ENCODE results near the gene SUGCT. TPM values are rescaled to one million over a fixed set of nuclear protein-coding genes. Genes with fewer than 3 reads are reported as not detected.
"Not testable (repeated sequence)": the region's sequence is repeated elsewhere in the genome, so short reads cannot be mapped to it uniquely, and the experiment has no call there.

Gene SUGCT
- total RNA-seq, 2 donors from 2014 or later = 3.3 to 15.2 TPM

GRCh38 chr7:40102897-40103296 lies 31.9 kb upstream of the SUGCT start:
- TF ChIP-seq CTCF (IDR thresholded peaks at IDR 0.05) = no peak
- no peak for DNase-seq (ENCODE audit: low spot score)
- no peaks in the 10 kb centered on the region for H3K27me3 ChIP-seq (replicated peaks; ENCODE audit: insufficient read depth)

GRCh38 chr7:40105879-40106473 lies 28.8 kb upstream of the SUGCT start:
- Histone ChIP-seq H3K9me3 (no peaks in the 10 kb centered on the region), H3K27ac (no peak overlapping the region), H3K36me3 (no peaks in the 10 kb centered on the region), H3K4me3 (no peak overlapping the region), H3K27me3 (replicated peaks; ENCODE audit: insufficient read depth) (no peaks in the 10 kb centered on the region), H3K4me1 (ENCODE audit: control insufficient read depth in 1 of 2, low read depth in 2 of 2) (peaks cover 0 to 8% of the 10 kb centered on the region in 2 donors)
- no peak for DNase-seq (ENCODE audit: low spot score)
- no peak for ATAC-seq (ENCODE audit: insufficient number of reproducible peaks, low FRiP score, low read depth)
- TF ChIP-seq CTCF (IDR thresholded peaks at IDR 0.05) = no peak

More at GRCh38 chr7:40102897-40103296, 31.9 kb upstream of the SUGCT start:
- peaks cover 3% of the 10 kb centered on the region for H3K36me3 ChIP-seq
- ATAC-seq (ENCODE audit: insufficient number of reproducible peaks, low FRiP score, low read depth) = no peak
- H3K9me3 ChIP-seq = no peaks in the 10 kb centered on the region
- H3K4me1 ChIP-seq (ENCODE audit: control insufficient read depth in 1 of 2, low read depth in 2 of 2) = peaks cover 6 to 15% of the 10 kb centered on the region in 2 donors
- no peak overlapping the region for H3K27ac ChIP-seq
- no peak overlapping the region for H3K4me3 ChIP-seq

- Histone ChIP-seq H3K36me3 (no peaks in the 10 kb centered on the region), H3K27ac (no peak overlapping the region), H3K4me3 (no peak overlapping the region), H3K27me3 (replicated peaks; ENCODE audit: insufficient read depth) (no peaks in the 10 kb centered on the region), H3K9me3 (no peaks in the 10 kb centered on the region), H3K4me1 (ENCODE audit: control insufficient read depth in 1 of 2, low read depth in 2 of 2) (no peaks in the 10 kb centered on the region)
- no peak for TF ChIP-seq CTCF (IDR thresholded peaks at IDR 0.05)
- ATAC-seq (ENCODE audit: insufficient number of reproducible peaks, low FRiP score, low read depth) (no peak), DNase-seq (ENCODE audit: low spot score) (no peak)
These were observed 18.9 kb upstream of the SUGCT start for GRCh38 chr7:40115936-40116335.

- H3K27ac ChIP-seq; DNase-seq (ENCODE audit: low spot score); H3K9me3 ChIP-seq; H3K36me3 ChIP-seq; ATAC-seq (ENCODE audit: insufficient number of reproducible peaks, low FRiP score, low read depth); H3K4me1 ChIP-seq (ENCODE audit: control insufficient read depth in 1 of 2, low read depth in 2 of 2); H3K27me3 ChIP-seq (replicated peaks; ENCODE audit: insufficient read depth); H3K4me3 ChIP-seq: not testable (repeated sequence)
These were observed 17.6 kb upstream of the SUGCT start for GRCh38 chr7:40117199-40117598.

GRCh38 chr7:40118201-40118600 lies 16.6 kb upstream of the SUGCT start:
- not testable (repeated sequence) for H3K27me3 ChIP-seq (replicated peaks; ENCODE audit: insufficient read depth); H3K27ac ChIP-seq; H3K4me1 ChIP-seq (ENCODE audit: control insufficient read depth in 1 of 2, low read depth in 2 of 2); H3K9me3 ChIP-seq; H3K4me3 ChIP-seq; DNase-seq (ENCODE audit: low spot score); H3K36me3 ChIP-seq; ATAC-seq (ENCODE audit: insufficient number of reproducible peaks, low FRiP score, low read depth)

- DNase-seq (ENCODE audit: low spot score) (no peak), ATAC-seq (ENCODE audit: insufficient number of reproducible peaks, low FRiP score, low read depth) (no peak)
- no peak overlapping the region for H3K27ac ChIP-seq
- H3K36me3 ChIP-seq = no peaks in the 10 kb centered on the region
- TF ChIP-seq CTCF (IDR thresholded peaks at IDR 0.05) = no peak
- no peaks in the 10 kb centered on the region for H3K4me1 ChIP-seq (ENCODE audit: control insufficient read depth in 1 of 2, low read depth in 2 of 2)
- H3K9me3 ChIP-seq = no peaks in the 10 kb centered on the region
- H3K27me3 ChIP-seq (replicated peaks; ENCODE audit: insufficient read depth) = no peaks in the 10 kb centered on the region
- no peak overlapping the region for H3K4me3 ChIP-seq
These were observed 14.8 kb upstream of the SUGCT start for GRCh38 chr7:40120020-40120419.

GRCh38 chr7:40122100-40122939 lies 12.5 kb upstream of the SUGCT start:
- H3K4me3 ChIP-seq; DNase-seq (ENCODE audit: low spot score); H3K4me1 ChIP-seq (ENCODE audit: control insufficient read depth in 1 of 2, low read depth in 2 of 2); H3K27me3 ChIP-seq (replicated peaks; ENCODE audit: insufficient read depth); H3K36me3 ChIP-seq; H3K9me3 ChIP-seq; ATAC-seq (ENCODE audit: insufficient number of reproducible peaks, low FRiP score, low read depth); H3K27ac ChIP-seq: not testable (repeated sequence)

Measured in thoracic aorta (tissue), 2 donors.